Right lobe of liver (tissue), 6 donors: Measurements from ENCODE around the gene KLK8. TPM values are rescaled to one million over a fixed set of nuclear protein-coding genes. Genes with fewer than 3 reads are reported as not detected.

Experiments used
- ATAC-seq, 4 donors: fragments of 200-7000 bp; cut with Tn5 transposase; one replicate each; pipeline ENCODE4 v1.9.1; 2020; ENCODE audit warnings: mild to moderate bottlenecking in 4 of 4, moderate library complexity in 4 of 4
- DNase-seq, 3 donors: peaks; one replicate each; pipeline ENCODE4 v3.0.0-alpha.2; 2020
- H3K27ac ChIP-seq, 3 donors: fragments of 200-600 bp; one replicate each; pipeline ENCODE4 v1.8.0; 2022
- H3K27me3 ChIP-seq, 2 donors: fragments of 200-600 bp; one replicate each; pipeline ENCODE4 v1.8.0; 2022
- H3K36me3 ChIP-seq, 4 donors: fragments of 200-600 bp; sonication (generic) in 1 of 4; one replicate each; pipeline versions ENCODE4 v1.5.1 to v1.8.0; 2017 to 2022; ENCODE audit warnings: control low read depth in 1 of 4
- H3K4me1 ChIP-seq, 4 donors: fragments of 200-600 bp; sonication (generic) in 1 of 4; one replicate each; pipeline versions ENCODE4 v1.5.1 to v1.8.0; 2017 to 2022; ENCODE audit warnings: control low read depth in 1 of 4
- H3K4me3 ChIP-seq, 3 donors: fragments of 200-600 bp; one replicate each; pipeline ENCODE4 v1.8.0; 2022
- H3K9me3 ChIP-seq, 4 donors: fragments of 200-600 bp; sonication (generic) in 1 of 4; one replicate each; pipeline versions ENCODE4 v1.5.1 to v1.8.0; 2017 to 2022; ENCODE audit warnings: control low read depth in 1 of 4
- CTCF ChIP-seq, 4 donors: fragments of 200-600 bp in 3 of 4; fragments of 450-650 bp in 1 of 4; IDR thresholded peaks; one replicate each; pipeline versions ENCODE4 v1.5.1 to v1.8.0; 2016 to 2022; ENCODE audit warnings: antibody characterized with exemption in 4 of 4, mild to moderate bottlenecking in 2 of 4
- POLR2A ChIP-seq: fragments of 450-650 bp; IDR thresholded peaks from one replicate; pipeline ENCODE4 v1.6.1; 2017; ENCODE audit warnings: antibody characterized with exemption, mild to moderate bottlenecking
- WGBS: methylation state at CpG from one replicate; pipeline ENCODE4 v1.1.6; 2018; ENCODE audit warnings: low coverage, low lambda C conversion rate; ENCODE audit not compliant: insufficient coverage; ENCODE audit errors: missing lambda C conversion rate; 5-methylcytosine and 5-hydroxymethylcytosine counted together
- intact Hi-C, 2 donors: fragments of 100-400 bp; cut with DNase I; formaldehyde crosslinking; loops; one replicate each; pipeline versions ENCODE4 v1.11.2 to v1.14.1; 2022
- total RNA-seq, 6 experiments: library from RNA; depleted of rRNA in 2 of 6; stranded (reverse); fragments of >200 nt in 2 of 6; fragmentation: NEBNext Ultra II Directional in 3 of 6; extraction: Animal tissue kit (Norgen Biotek cat#: 25700) in 3 of 6; gene quantifications; one replicate each; pipeline versions ENCODE4 v1.1.0 to v1.2.4, GENCODE V29; 2016 to 2023
- donor health status: DM: no; HTN: yes; CAD: no.
- donor health status: DM: no; HTN: no; CAD: no.
- donor health status: DM: no; HTN: no; CAD: no.
- donor health status: DM: no; HTN: yes; CAD: no.
- donor health status: DM: no; HTN: yes; CAD: no.

Gene KLK8
- total RNA-seq, 6 experiments from 2014 or later: not detected

GRCh38 chr19:50980208-50980607 lies 21.2 kb downstream of the KLK8 start:
- no peaks in the 10 kb centered on the region for H3K4me1 ChIP-seq
- H3K27ac ChIP-seq: no peak overlapping the region
- no peaks in the 10 kb centered on the region for H3K9me3 ChIP-seq
- ATAC-seq (no peak), DNase-seq (no peak)
- 33% methylated on average over 1 of the region's 13 CpGs for WGBS
- H3K4me3 ChIP-seq: no peak overlapping the region
- TF ChIP-seq POLR2A: no peak
- no peak for TF ChIP-seq CTCF (IDR thresholded peaks at IDR 0.05)
- H3K36me3 ChIP-seq: no peaks in the 10 kb centered on the region
- intact Hi-C loops: no loop called here
- H3K27me3 ChIP-seq: no peaks in the 10 kb centered on the region

- Histone ChIP-seq H3K36me3 (no peaks in the 10 kb centered on the region), H3K4me1 (no peaks in the 10 kb centered on the region), H3K4me3 (no peak overlapping the region), H3K27ac (no peak overlapping the region), H3K9me3 (no peaks in the 10 kb centered on the region), H3K27me3 (no peaks in the 10 kb centered on the region)
- no peak for TF ChIP-seq CTCF (IDR thresholded peaks at IDR 0.05)
- no peak for TF ChIP-seq POLR2A
- WGBS: 20% methylated on average over 6 of the region's 8 CpGs
- DNase-seq (no peak), ATAC-seq (no peak)
- intact Hi-C loops: no loop called here
These were observed 21.6 kb downstream of the KLK8 start for GRCh38 chr19:50979758-50980157.

- ATAC-seq (no peak), DNase-seq (no peak)
- Histone ChIP-seq H3K27me3 (no peaks in the 10 kb centered on the region), H3K36me3 (no peaks in the 10 kb centered on the region), H3K9me3 (no peaks in the 10 kb centered on the region), H3K4me3 (no peak overlapping the region), H3K27ac (no peak overlapping the region), H3K4me1 (no peaks in the 10 kb centered on the region)
- no peak for TF ChIP-seq CTCF (IDR thresholded peaks at IDR 0.05)
- 53% methylated on average over 4 of the region's 5 CpGs for WGBS
- intact Hi-C loops: no loop called here
These were observed 22.5 kb downstream of the KLK8 start for GRCh38 chr19:50978772-50979390.

- H3K27me3 ChIP-seq: no peaks in the 10 kb centered on the region
- no peaks in the 10 kb centered on the region for H3K4me1 ChIP-seq
- no peaks in the 10 kb centered on the region for H3K9me3 ChIP-seq
- TF ChIP-seq POLR2A (no peak), CTCF (IDR thresholded peaks at IDR 0.05) (no peak)
- H3K27ac ChIP-seq: no peak overlapping the region
- no peak overlapping the region for H3K4me3 ChIP-seq
- intact Hi-C loops: no loop called here
- 65% methylated on average over 4 of the region's 4 CpGs for WGBS
- ATAC-seq (no peak), DNase-seq (no peak)
- no peaks in the 10 kb centered on the region for H3K36me3 ChIP-seq
These were observed 23.8 kb downstream of the KLK8 start for GRCh38 chr19:50977626-50978025.

GRCh38 chr19:50975766-50976165 lies 25.6 kb downstream of the KLK8 start:
- WGBS: 14% methylated on average over 4 of the region's 8 CpGs
- intact Hi-C loops: no loop called here

More at GRCh38 chr19:50975766-50976165, 25.6 kb downstream of the KLK8 start:
- ATAC-seq (no peak), DNase-seq (no peak)
- Histone ChIP-seq H3K27ac (no peak overlapping the region), H3K27me3 (no peaks in the 10 kb centered on the region), H3K36me3 (no peaks in the 10 kb centered on the region), H3K9me3 (no peaks in the 10 kb centered on the region), H3K4me1 (no peaks in the 10 kb centered on the region), H3K4me3 (no peak overlapping the region)
- TF ChIP-seq CTCF (IDR thresholded peaks at IDR 0.05): no peak
